K562 (cell line): ENCODE results near the gene TMEM209. TPM values are rescaled to one million over a fixed set of nuclear protein-coding genes. Genes with fewer than 3 reads are reported as not detected.

ENCODE experiments used
- BCL6 ChIP-seq: fragments of 250-450 bp; sonication (Bioruptor Pico); IDR thresholded peaks from 2 replicates; pipeline ENCODE4 v1.4.0; 2020
- C11orf30 ChIP-seq: fragments of 450-650 bp; IDR thresholded peaks from 2 replicates; pipeline ENCODE4 v1.6.1; 2016; ENCODE audit warnings: low read depth, mild to moderate bottlenecking
- CBFA2T3 ChIP-seq: fragments of 450-650 bp; IDR thresholded peaks from 2 replicates; pipeline ENCODE4 v1.6.1; 2017
- CHAMP1 ChIP-seq: fragments of 450-650 bp; IDR thresholded peaks from 2 replicates; pipeline ENCODE4 v1.6.1; 2016; ENCODE audit warnings: mild to moderate bottlenecking
- E4F1 ChIP-seq: fragments of 250-450 bp; sonication (Bioruptor Pico); IDR thresholded peaks from 2 replicates; pipeline ENCODE4 v1.5.0; 2021; ENCODE audit warnings: mild to moderate bottlenecking, borderline replicate concordance
- ERF ChIP-seq: fragments of 450-650 bp; formaldehyde crosslinking; IDR thresholded peaks from 2 replicates; pipeline ENCODE4 v1.4.0; 2020; ENCODE audit warnings: mild to moderate bottlenecking, mixed read lengths
- NKRF ChIP-seq: fragments of 450-650 bp; IDR thresholded peaks from 2 replicates; pipeline ENCODE4 v1.6.1; 2016; ENCODE audit warnings: borderline replicate concordance
- PATZ1 ChIP-seq: fragments of 250-450 bp; sonication (Bioruptor Pico); IDR thresholded peaks from 2 replicates; pipeline ENCODE4 v1.5.0; 2020; ENCODE audit warnings: mild to moderate bottlenecking, borderline replicate concordance
- PHTF2 ChIP-seq: fragments of 250-450 bp; sonication (Bioruptor Pico); IDR thresholded peaks from 2 replicates; pipeline ENCODE4 v1.5.0; 2021; ENCODE audit warnings: mild to moderate bottlenecking
- PYGO2 ChIP-seq: fragments of 450-650 bp; IDR thresholded peaks from 2 replicates; pipeline ENCODE4 v1.6.1; 2016; ENCODE audit warnings: mild to moderate bottlenecking, missing genetic modification characterization, moderate library complexity, missing compliant biosample characterization
- RFX1 ChIP-seq: fragments of 450-650 bp; IDR thresholded peaks from 2 replicates; pipeline ENCODE4 v1.6.1; 2016; ENCODE audit warnings: mild to moderate bottlenecking, moderate library complexity
- SMARCC2 ChIP-seq: fragments of 450-650 bp; IDR thresholded peaks from 2 replicates; pipeline ENCODE4 v1.6.1; 2017; ENCODE audit warnings: antibody characterized with exemption, moderate library complexity, mild to moderate bottlenecking, low read depth
- ZBED1 ChIP-seq: IDR thresholded peaks from 2 replicates; pipeline ENCODE4 v1.6.1; 2014
- ZNF354B ChIP-seq: fragments of 250-450 bp; sonication (Bioruptor Pico); IDR thresholded peaks from 2 replicates; pipeline ENCODE4 v1.4.0; 2020
- ZNF668 ChIP-seq: fragments of 250-450 bp; sonication (Bioruptor Pico); IDR thresholded peaks from 2 replicates; pipeline ENCODE4 v1.8.0; 2022; ENCODE audit warnings: mild to moderate bottlenecking, inconsistent platforms
- polyA plus RNA-seq, 8 experiments: library from polyadenylated mRNA; depleted of rRNA in 4 of 8; stranded (reverse) in 5 of 8; unstranded in 3 of 8; fragments of >200 nt; fragmentation: Nextera tagmentation in 2 of 8; fragmentation: Illumina TruSeq in 1 of 8; extraction: Ambion mirVana in 2 of 8; extraction: Trizol in 1 of 8; gene quantifications; 2 replicates each; pipeline versions ENCODE4 v1.2.1 to v1.2.3, GENCODE V29; 2011 to 2014; ENCODE audit warnings: inconsistent platforms in 1 of 8, missing spikeins in 1 of 8
- total RNA-seq, 7 experiments: library from RNA; depleted of rRNA in 6 of 7; stranded (reverse); fragments of >200 nt in 6 of 7; fragmentation: Illumina TruSeq in 2 of 7; extraction: Trizol in 2 of 7; gene quantifications; 2 replicates each; pipeline versions ENCODE4 v1.2.1 to v1.2.3, GENCODE V29; 2011 to 2021; ENCODE audit warnings: low replicate concordance in 1 of 7

The TMEM209 gene
- total and polyA plus RNA-seq, 9 of the 15 experiments (the other 6 are each of a cell fraction or from before 2014, with no cell fraction given) = 36.8 to 116 (median 76.6) TPM

- TF ChIP-seq SMARCC2 = peak; percentile 31; the same call in 1 of the 2 replicates
- TF ChIP-seq PHTF2 (CRISPR knock-in tag) = 0 out of 2 replicates have a peak, but pooled peaks have one; percentile 74
- peak; percentile 84 for TF ChIP-seq NKRF
- peak; percentile 90; the same call in 1 of the 2 replicates for TF ChIP-seq ERF
- TF ChIP-seq CBFA2T3 = 0 out of 2 replicates have a peak, but pooled peaks have one; percentile 14
- no peak for TF ChIP-seq ZNF354B
- peak; percentile 13; the same call in 1 of the 2 replicates for TF ChIP-seq CHAMP1
- TF ChIP-seq PYGO2 (tag) = 0 out of 2 replicates have a peak, but pooled peaks have one; percentile 54
- TF ChIP-seq C11orf30 = peak; percentile 96
- peak; percentile 47; the same call in 1 of the 2 replicates for TF ChIP-seq BCL6 (CRISPR knock-in tag)
- peak; percentile 99 for TF ChIP-seq RFX1
- TF ChIP-seq E4F1 (CRISPR knock-in tag) = no peak
- peak; percentile 22; the same call in 1 of the 2 replicates for TF ChIP-seq ZBED1
- TF ChIP-seq PATZ1 (CRISPR knock-in tag) = peak; percentile 73; the same call in 1 of the 2 replicates
- TF ChIP-seq ZNF668 (CRISPR knock-in tag) = peak; percentile 35; the same call in 1 of the 2 replicates
Observed at GRCh38 chr7:130205084-130205947, at the start of gene TMEM209 (continued).
